WTC11 (cell line): ENCODE data around the gene ARL4A. TPM values are rescaled to one million over a fixed set of nuclear protein-coding genes. Genes with fewer than 3 reads are reported as not detected.

Experiments
- ATF1 ChIP-seq: sonication (generic); formaldehyde crosslinking; IDR thresholded peaks from 2 replicates; pipeline ENCODE4 v1.8.1; 2023; ENCODE audit warnings: mild to moderate bottlenecking, moderate library complexity, missing genetic modification reagents
- ATF6 ChIP-seq: sonication (generic); formaldehyde crosslinking; IDR thresholded peaks from 2 replicates; pipeline ENCODE4 v1.8.1; 2023; ENCODE audit warnings: mild to moderate bottlenecking, missing genetic modification reagents
- CREB1 ChIP-seq: sonication (generic); formaldehyde crosslinking; IDR thresholded peaks from 2 replicates; pipeline ENCODE4 v1.8.0; 2023; ENCODE audit warnings: mild to moderate bottlenecking, missing genetic modification reagents
- CREM ChIP-seq: sonication (generic); formaldehyde crosslinking; IDR thresholded peaks from 2 replicates; pipeline ENCODE4 v1.8.1; 2022; ENCODE audit warnings: mild to moderate bottlenecking, missing genetic modification reagents, moderate library complexity
- E2F1 ChIP-seq: sonication (generic); formaldehyde crosslinking; IDR thresholded peaks from 2 replicates; pipeline ENCODE4 v1.8.0; 2022; ENCODE audit warnings: mild to moderate bottlenecking, missing genetic modification reagents
- ELF4 ChIP-seq: sonication (generic); formaldehyde crosslinking; IDR thresholded peaks from 2 replicates; pipeline ENCODE4 v1.8.1; 2022; ENCODE audit warnings: low read depth, mild to moderate bottlenecking, moderate library complexity, missing genetic modification reagents
- ERG ChIP-seq: fragments of 250-450 bp; sonication (Bioruptor Pico); IDR thresholded peaks from 2 replicates; pipeline ENCODE4 v1.8.0; 2021; ENCODE audit warnings: mild to moderate bottlenecking
- ESRRA ChIP-seq: sonication (generic); formaldehyde crosslinking; IDR thresholded peaks from 2 replicates; pipeline ENCODE4 v1.8.1; 2022; ENCODE audit warnings: mild to moderate bottlenecking, missing genetic modification reagents, borderline replicate concordance
- FOXJ3 ChIP-seq: sonication (generic); formaldehyde crosslinking; IDR thresholded peaks from 2 replicates; pipeline ENCODE4 v1.9.0; 2021; ENCODE audit warnings: missing genetic modification reagents, mild to moderate bottlenecking, borderline replicate concordance
- HMGA2 ChIP-seq: fragments of 250-450 bp; sonication (Bioruptor Pico); IDR thresholded peaks from 2 replicates; pipeline ENCODE4 v1.4.0; 2021; ENCODE audit warnings: mild to moderate bottlenecking, moderate library complexity
- MXD4 ChIP-seq: fragments of 250-450 bp; sonication (Bioruptor Pico); IDR thresholded peaks from 2 replicates; pipeline ENCODE4 v1.8.0; 2021; ENCODE audit warnings: mild to moderate bottlenecking, moderate library complexity, borderline replicate concordance
- NFATC4 ChIP-seq: fragments of 250-450 bp; sonication (Bioruptor Pico); IDR thresholded peaks from 2 replicates; pipeline ENCODE4 v1.9.0; 2021; ENCODE audit warnings: mild to moderate bottlenecking
- NFYB ChIP-seq: sonication (generic); formaldehyde crosslinking; conservative IDR thresholded peaks from 2 replicates; pipeline ENCODE4 v1.8.0; 2022; ENCODE audit warnings: low read depth, missing genetic modification reagents
- NR2C2 ChIP-seq: sonication (generic); formaldehyde crosslinking; IDR thresholded peaks from 2 replicates; pipeline ENCODE4 v1.8.0; 2022; ENCODE audit warnings: mild to moderate bottlenecking, missing genetic modification reagents
- OVOL2 ChIP-seq: fragments of 250-450 bp; sonication (Bioruptor Pico); IDR thresholded peaks from 2 replicates; pipeline ENCODE4 v1.9.0; 2021; ENCODE audit warnings: mild to moderate bottlenecking, borderline replicate concordance
- RELA ChIP-seq: sonication (generic); formaldehyde crosslinking; IDR thresholded peaks from 2 replicates; pipeline ENCODE4 v1.8.1; 2022; ENCODE audit warnings: missing genetic modification reagents, mild to moderate bottlenecking, borderline replicate concordance
- STAT6 ChIP-seq: sonication (generic); formaldehyde crosslinking; conservative IDR thresholded peaks from 2 replicates; pipeline ENCODE4 v1.8.1; 2023; ENCODE audit warnings: mild to moderate bottlenecking, low read depth, missing genetic modification reagents, moderate library complexity
- TEAD1 ChIP-seq: sonication (generic); formaldehyde crosslinking; IDR thresholded peaks from 2 replicates; pipeline ENCODE4 v1.8.0; 2022; ENCODE audit warnings: mild to moderate bottlenecking, missing genetic modification reagents
- ZNF263 ChIP-seq: sonication (generic); formaldehyde crosslinking; IDR thresholded peaks from 2 replicates; pipeline ENCODE4 v1.8.1; 2022; ENCODE audit warnings: low read depth, mild to moderate bottlenecking, moderate library complexity, missing genetic modification reagents
- total RNA-seq: library from RNA; stranded (reverse); gene quantifications from 3 replicates; pipeline ENCODE4 v1.2.3, GENCODE V29; 2021
- TF ChIP-seq, protein P1 (sequence below): sonication (generic); formaldehyde crosslinking; IDR thresholded peaks from 2 replicates; pipeline ENCODE4 v1.8.0; 2022; ENCODE audit warnings: missing genetic modification reagents
- TF ChIP-seq, protein P2 (sequence below): sonication (generic); formaldehyde crosslinking; IDR thresholded peaks from 2 replicates; pipeline ENCODE4 v1.8.0; 2023; ENCODE audit warnings: mild to moderate bottlenecking, missing genetic modification reagents
- TF ChIP-seq, protein P3 (sequence below): sonication (generic); formaldehyde crosslinking; IDR thresholded peaks from 2 replicates; pipeline ENCODE4 v1.8.1; 2022; ENCODE audit warnings: mild to moderate bottlenecking, moderate library complexity, missing genetic modification reagents
- TF ChIP-seq, protein P4 (sequence below): sonication (generic); formaldehyde crosslinking; conservative IDR thresholded peaks from 2 replicates; pipeline ENCODE4 v1.8.1; 2022; ENCODE audit warnings: mild to moderate bottlenecking, missing genetic modification reagents

Gene ARL4A
- total RNA-seq, 1 experiment from 2014 or later: 25.4 TPM

- TF ChIP-seq ELF4 (CRISPR knock-in tag) (no peak), ATF6 (no peak), HMGA2 (CRISPR knock-in tag) (no peak), FOXJ3 (CRISPR knock-in tag) (no peak), E2F1 (CRISPR knock-in tag) (no peak), ESRRA (CRISPR knock-in tag) (no peak; the same call in 1 of the 2 replicates), MXD4 (no peak), CREB1 (no peak), OVOL2 (CRISPR knock-in tag) (no peak), NR2C2 (CRISPR knock-in tag) (no peak), STAT6 (CRISPR knock-in tag) (no peak), ZNF263 (CRISPR knock-in tag) (no peak), ERG (no peak), NFATC4 (CRISPR knock-in tag) (no peak), CREM (CRISPR knock-in tag) (no peak; the same call in 1 of the 2 replicates), ATF1 (CRISPR knock-in tag) (no peak), TEAD1 (CRISPR knock-in tag) (peak; percentile 77), RELA (no peak), NFYB (CRISPR knock-in tag) (no peak)
- TF ChIP-seq, protein P1, sequence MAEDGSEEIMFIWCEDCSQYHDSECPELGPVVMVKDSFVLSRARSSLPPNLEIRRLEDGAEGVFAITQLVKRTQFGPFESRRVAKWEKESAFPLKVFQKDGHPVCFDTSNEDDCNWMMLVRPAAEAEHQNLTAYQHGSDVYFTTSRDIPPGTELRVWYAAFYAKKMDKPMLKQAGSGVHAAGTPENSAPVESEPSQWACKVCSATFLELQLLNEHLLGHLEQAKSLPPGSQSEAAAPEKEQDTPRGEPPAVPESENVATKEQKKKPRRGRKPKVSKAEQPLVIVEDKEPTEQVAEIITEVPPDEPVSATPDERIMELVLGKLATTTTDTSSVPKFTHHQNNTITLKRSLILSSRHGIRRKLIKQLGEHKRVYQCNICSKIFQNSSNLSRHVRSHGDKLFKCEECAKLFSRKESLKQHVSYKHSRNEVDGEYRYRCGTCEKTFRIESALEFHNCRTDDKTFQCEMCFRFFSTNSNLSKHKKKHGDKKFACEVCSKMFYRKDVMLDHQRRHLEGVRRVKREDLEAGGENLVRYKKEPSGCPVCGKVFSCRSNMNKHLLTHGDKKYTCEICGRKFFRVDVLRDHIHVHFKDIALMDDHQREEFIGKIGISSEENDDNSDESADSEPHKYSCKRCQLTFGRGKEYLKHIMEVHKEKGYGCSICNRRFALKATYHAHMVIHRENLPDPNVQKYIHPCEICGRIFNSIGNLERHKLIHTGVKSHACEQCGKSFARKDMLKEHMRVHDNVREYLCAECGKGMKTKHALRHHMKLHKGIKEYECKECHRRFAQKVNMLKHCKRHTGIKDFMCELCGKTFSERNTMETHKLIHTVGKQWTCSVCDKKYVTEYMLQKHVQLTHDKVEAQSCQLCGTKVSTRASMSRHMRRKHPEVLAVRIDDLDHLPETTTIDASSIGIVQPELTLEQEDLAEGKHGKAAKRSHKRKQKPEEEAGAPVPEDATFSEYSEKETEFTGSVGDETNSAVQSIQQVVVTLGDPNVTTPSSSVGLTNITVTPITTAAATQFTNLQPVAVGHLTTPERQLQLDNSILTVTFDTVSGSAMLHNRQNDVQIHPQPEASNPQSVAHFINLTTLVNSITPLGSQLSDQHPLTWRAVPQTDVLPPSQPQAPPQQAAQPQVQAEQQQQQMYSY: no peak
- TF ChIP-seq, protein P2, sequence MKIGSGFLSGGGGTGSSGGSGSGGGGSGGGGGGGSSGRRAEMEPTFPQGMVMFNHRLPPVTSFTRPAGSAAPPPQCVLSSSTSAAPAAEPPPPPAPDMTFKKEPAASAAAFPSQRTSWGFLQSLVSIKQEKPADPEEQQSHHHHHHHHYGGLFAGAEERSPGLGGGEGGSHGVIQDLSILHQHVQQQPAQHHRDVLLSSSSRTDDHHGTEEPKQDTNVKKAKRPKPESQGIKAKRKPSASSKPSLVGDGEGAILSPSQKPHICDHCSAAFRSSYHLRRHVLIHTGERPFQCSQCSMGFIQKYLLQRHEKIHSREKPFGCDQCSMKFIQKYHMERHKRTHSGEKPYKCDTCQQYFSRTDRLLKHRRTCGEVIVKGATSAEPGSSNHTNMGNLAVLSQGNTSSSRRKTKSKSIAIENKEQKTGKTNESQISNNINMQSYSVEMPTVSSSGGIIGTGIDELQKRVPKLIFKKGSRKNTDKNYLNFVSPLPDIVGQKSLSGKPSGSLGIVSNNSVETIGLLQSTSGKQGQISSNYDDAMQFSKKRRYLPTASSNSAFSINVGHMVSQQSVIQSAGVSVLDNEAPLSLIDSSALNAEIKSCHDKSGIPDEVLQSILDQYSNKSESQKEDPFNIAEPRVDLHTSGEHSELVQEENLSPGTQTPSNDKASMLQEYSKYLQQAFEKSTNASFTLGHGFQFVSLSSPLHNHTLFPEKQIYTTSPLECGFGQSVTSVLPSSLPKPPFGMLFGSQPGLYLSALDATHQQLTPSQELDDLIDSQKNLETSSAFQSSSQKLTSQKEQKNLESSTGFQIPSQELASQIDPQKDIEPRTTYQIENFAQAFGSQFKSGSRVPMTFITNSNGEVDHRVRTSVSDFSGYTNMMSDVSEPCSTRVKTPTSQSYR (CRISPR knock-in tag): no peak
- TF ChIP-seq, protein P3, sequence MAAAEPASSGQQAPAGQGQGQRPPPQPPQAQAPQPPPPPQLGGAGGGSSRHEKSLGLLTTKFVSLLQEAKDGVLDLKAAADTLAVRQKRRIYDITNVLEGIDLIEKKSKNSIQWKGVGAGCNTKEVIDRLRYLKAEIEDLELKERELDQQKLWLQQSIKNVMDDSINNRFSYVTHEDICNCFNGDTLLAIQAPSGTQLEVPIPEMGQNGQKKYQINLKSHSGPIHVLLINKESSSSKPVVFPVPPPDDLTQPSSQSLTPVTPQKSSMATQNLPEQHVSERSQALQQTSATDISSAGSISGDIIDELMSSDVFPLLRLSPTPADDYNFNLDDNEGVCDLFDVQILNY (CRISPR knock-in tag): no peak
- TF ChIP-seq, protein P4, sequence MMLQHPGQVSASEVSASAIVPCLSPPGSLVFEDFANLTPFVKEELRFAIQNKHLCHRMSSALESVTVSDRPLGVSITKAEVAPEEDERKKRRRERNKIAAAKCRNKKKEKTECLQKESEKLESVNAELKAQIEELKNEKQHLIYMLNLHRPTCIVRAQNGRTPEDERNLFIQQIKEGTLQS (CRISPR knock-in tag): no peak
Observed at GRCh38 chr7:12686234-12686890, 1.1 kb upstream of the ARL4A start (continued).
